GM12891 (cell line): ENCODE data around the gene WNT3.

Experiments used
- POLR2A ChIP-seq: IDR thresholded peaks from 2 replicates; pipeline ENCODE4 v1.6.1; 2011; ENCODE audit warnings: low read depth, low read length, control low read depth
- POLR2AphosphoS5 ChIP-seq: IDR thresholded peaks from 2 replicates; pipeline ENCODE4 v1.6.1; 2011; ENCODE audit warnings: low read depth, low read length, control low read depth
- SPI1 ChIP-seq: IDR thresholded peaks from 2 replicates; pipeline ENCODE4 v1.6.1; 2011; ENCODE audit warnings: low read depth, low read length, control low read depth

- no peak for TF ChIP-seq POLR2A
- no peak for TF ChIP-seq POLR2AphosphoS5
- TF ChIP-seq SPI1 = no peak
Observed at GRCh38 chr17:46833840-46834208, 15.3 kb upstream of the WNT3 start.
